GM23338 (cell line): ENCODE data around the gene PNPLA7. TPM values are rescaled to one million over a fixed set of nuclear protein-coding genes. Genes with fewer than 3 reads are reported as not detected.

ENCODE experiments used
- ATAC-seq: fragments of 200-7000 bp; cut with Tn5 transposase; 3 replicates; pipeline ENCODE4 v1.9.1; 2020
- DNase-seq: peaks from one replicate; pipeline ENCODE4 v3.0.0-alpha.2; 2015; ENCODE audit warnings: low spot score
- H2AFZ ChIP-seq: fragments of 200-600 bp; sonication (generic); 2 replicates; pipeline ENCODE4 v1.8.0; 2016; ENCODE audit warnings: antibody characterized with exemption, mild to moderate bottlenecking, moderate library complexity
- H3F3A ChIP-seq: fragments of 200-600 bp; sonication (generic); replicated peaks from 2 replicates; pipeline ENCODE4 v1.8.0; 2017; ENCODE audit warnings: antibody characterized with exemption, mixed run types, low read depth
- H3K27ac ChIP-seq: fragments of 200-600 bp; sonication (generic); 2 replicates; pipeline ENCODE4 v1.6.1; 2016; ENCODE audit warnings: low read depth
- H3K27me3 ChIP-seq: fragments of 200-600 bp; sonication (generic); 2 replicates; pipeline ENCODE4 v1.8.0; 2016; ENCODE audit warnings: mild to moderate bottlenecking, mixed run types, moderate library complexity; ENCODE audit not compliant: insufficient read depth
- H3K36me3 ChIP-seq: fragments of 200-600 bp; sonication (generic); 2 replicates; pipeline ENCODE4 v1.8.0; 2016; ENCODE audit warnings: mild to moderate bottlenecking; ENCODE audit not compliant: insufficient read depth
- H3K4me1 ChIP-seq: fragments of 200-600 bp; sonication (generic); 2 replicates; pipeline ENCODE4 v1.8.0; 2016; ENCODE audit warnings: mild to moderate bottlenecking, moderate library complexity; ENCODE audit not compliant: insufficient read depth
- H3K4me2 ChIP-seq: fragments of 200-600 bp; sonication (generic); 2 replicates; pipeline ENCODE4 v1.7.1; 2017; ENCODE audit warnings: mixed run types
- H3K4me3 ChIP-seq: fragments of 200-600 bp; sonication (generic); 2 replicates; pipeline ENCODE4 v1.6.1; 2016; ENCODE audit warnings: mixed run types
- H3K79me2 ChIP-seq: fragments of 200-600 bp; sonication (generic); replicated peaks from 2 replicates; pipeline ENCODE4 v1.8.0; 2017; ENCODE audit warnings: mild to moderate bottlenecking; ENCODE audit not compliant: insufficient read depth
- H3K9me2 ChIP-seq: fragments of 200-600 bp; sonication (generic); 2 replicates; pipeline ENCODE4 v1.8.0; 2017; ENCODE audit not compliant: insufficient read depth
- H4K20me1 ChIP-seq: fragments of 200-600 bp; sonication (generic); replicated peaks from 2 replicates; pipeline ENCODE4 v1.8.0; 2017; ENCODE audit warnings: mild to moderate bottlenecking; ENCODE audit not compliant: insufficient read depth
- H3K27ac Mint-ChIP-seq: 2 replicates; pipeline ENCODE4 v1.8.0; 2020; ENCODE audit warnings: inconsistent platforms, mild to moderate bottlenecking, moderate library complexity, mixed read lengths
- H3K27me3 Mint-ChIP-seq: 3 replicates; pipeline ENCODE4 v1.8.0; 2022; ENCODE audit warnings: low read depth, mild to moderate bottlenecking, moderate library complexity, mixed read lengths, inconsistent platforms; ENCODE audit not compliant: insufficient read depth, poor library complexity
- H3K36me3 Mint-ChIP-seq: 3 replicates; pipeline ENCODE4 v1.8.0; 2021; ENCODE audit warnings: low read depth, mild to moderate bottlenecking, inconsistent platforms, moderate library complexity, mixed read lengths
- H3K4me1 Mint-ChIP-seq: 3 replicates; pipeline ENCODE4 v1.8.0; 2020; ENCODE audit warnings: mild to moderate bottlenecking, inconsistent platforms, mixed read lengths
- H3K4me3 Mint-ChIP-seq: 3 replicates; pipeline ENCODE4 v1.8.0; 2021; ENCODE audit warnings: moderate library complexity, mild to moderate bottlenecking, inconsistent platforms, mixed read lengths
- H3K9me3 Mint-ChIP-seq: 3 replicates; pipeline ENCODE4 v1.8.0; 2020; ENCODE audit warnings: moderate library complexity, mild to moderate bottlenecking, inconsistent platforms, mixed read lengths
- CREB1 ChIP-seq: fragments of 250-450 bp; sonication (Bioruptor Pico); IDR thresholded peaks from 2 replicates; pipeline ENCODE4 v1.5.0; 2020; ENCODE audit warnings: low read depth, mild to moderate bottlenecking, moderate library complexity
- EZH2 ChIP-seq: fragments of 200-600 bp; sonication (generic); IDR thresholded peaks from one replicate; pipeline ENCODE4 v1.8.0; 2017; ENCODE audit warnings: antibody characterized with exemption, mild to moderate bottlenecking, low read depth; ENCODE audit not compliant: unreplicated experiment
- JUNB ChIP-seq: IDR thresholded peaks from one replicate; pipeline ENCODE4 v1.6.1; 2016; ENCODE audit warnings: antibody characterized with exemption; ENCODE audit not compliant: unreplicated experiment
- NANOG ChIP-seq: IDR thresholded peaks from 2 replicates; pipeline ENCODE4 v1.6.1; 2016; ENCODE audit warnings: antibody characterized with exemption, borderline replicate concordance
- POLR2AphosphoS5 ChIP-seq: IDR thresholded peaks from 2 replicates; pipeline ENCODE4 v1.6.1; 2016; ENCODE audit warnings: antibody characterized with exemption, low read depth
- STAT1 ChIP-seq: IDR thresholded peaks from one replicate; pipeline ENCODE4 v1.6.1; 2016; ENCODE audit warnings: antibody characterized with exemption; ENCODE audit not compliant: unreplicated experiment
- ZNF114 ChIP-seq: fragments of 250-450 bp; sonication (Bioruptor Pico); IDR thresholded peaks from 2 replicates; pipeline ENCODE4 v1.5.0; 2020; ENCODE audit warnings: mild to moderate bottlenecking, moderate library complexity
- polyA plus RNA-seq: library from polyadenylated mRNA; unstranded; fragments of >200 nt; fragmentation: Nextera tagmentation; extraction: Ambion mirVana; gene quantifications from 2 replicates; pipeline ENCODE4 v1.2.1, GENCODE V29; 2016
- total RNA-seq: library from RNA; depleted of rRNA; stranded (reverse); fragments of >200 nt; shearing (Covaris generic); gene quantifications from 2 replicates; pipeline ENCODE4 v1.2.3, GENCODE V29; 2014
- TF ChIP-seq, protein P1 (sequence below): fragments of 250-450 bp; sonication (Bioruptor Pico); IDR thresholded peaks from 2 replicates; pipeline ENCODE4 v1.5.0; 2020; ENCODE audit warnings: mild to moderate bottlenecking, moderate library complexity
- TF ChIP-seq, protein P2 (sequence below), 2 experiments: fragments of 200-600 bp in 1 of 2; sonication (generic) in 1 of 2; conservative IDR thresholded peaks; 2 replicates each; pipeline versions ENCODE4 v1.5.1 to v1.6.1; 2016 to 2017; ENCODE audit warnings: antibody characterized with exemption in 2 of 2, low read depth in 2 of 2, mild to moderate bottlenecking in 2 of 2, moderate library complexity in 1 of 2

The PNPLA7 gene
- total and polyA plus RNA-seq, 2 experiments from 2014 or later = 0.45 to 0.80 TPM

DNA sequence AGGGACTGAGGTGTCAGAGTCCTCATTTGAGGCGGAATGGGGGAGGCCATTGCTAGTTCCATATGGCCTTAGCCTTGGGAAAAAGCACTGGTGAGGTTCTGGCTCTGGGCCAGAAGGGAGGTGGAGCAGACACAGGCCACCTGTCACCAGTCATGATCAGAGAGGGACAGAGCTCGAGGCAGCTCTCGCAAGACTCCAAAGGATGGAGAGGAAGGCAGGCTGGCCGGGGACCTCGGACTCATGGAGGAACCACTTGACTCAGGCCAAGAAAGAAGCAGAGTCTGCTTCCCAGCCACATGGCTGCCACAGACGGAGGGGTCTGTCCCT lies 61.9 kb downstream of the PNPLA7 start (continued):
- TF ChIP-seq, protein P1, sequence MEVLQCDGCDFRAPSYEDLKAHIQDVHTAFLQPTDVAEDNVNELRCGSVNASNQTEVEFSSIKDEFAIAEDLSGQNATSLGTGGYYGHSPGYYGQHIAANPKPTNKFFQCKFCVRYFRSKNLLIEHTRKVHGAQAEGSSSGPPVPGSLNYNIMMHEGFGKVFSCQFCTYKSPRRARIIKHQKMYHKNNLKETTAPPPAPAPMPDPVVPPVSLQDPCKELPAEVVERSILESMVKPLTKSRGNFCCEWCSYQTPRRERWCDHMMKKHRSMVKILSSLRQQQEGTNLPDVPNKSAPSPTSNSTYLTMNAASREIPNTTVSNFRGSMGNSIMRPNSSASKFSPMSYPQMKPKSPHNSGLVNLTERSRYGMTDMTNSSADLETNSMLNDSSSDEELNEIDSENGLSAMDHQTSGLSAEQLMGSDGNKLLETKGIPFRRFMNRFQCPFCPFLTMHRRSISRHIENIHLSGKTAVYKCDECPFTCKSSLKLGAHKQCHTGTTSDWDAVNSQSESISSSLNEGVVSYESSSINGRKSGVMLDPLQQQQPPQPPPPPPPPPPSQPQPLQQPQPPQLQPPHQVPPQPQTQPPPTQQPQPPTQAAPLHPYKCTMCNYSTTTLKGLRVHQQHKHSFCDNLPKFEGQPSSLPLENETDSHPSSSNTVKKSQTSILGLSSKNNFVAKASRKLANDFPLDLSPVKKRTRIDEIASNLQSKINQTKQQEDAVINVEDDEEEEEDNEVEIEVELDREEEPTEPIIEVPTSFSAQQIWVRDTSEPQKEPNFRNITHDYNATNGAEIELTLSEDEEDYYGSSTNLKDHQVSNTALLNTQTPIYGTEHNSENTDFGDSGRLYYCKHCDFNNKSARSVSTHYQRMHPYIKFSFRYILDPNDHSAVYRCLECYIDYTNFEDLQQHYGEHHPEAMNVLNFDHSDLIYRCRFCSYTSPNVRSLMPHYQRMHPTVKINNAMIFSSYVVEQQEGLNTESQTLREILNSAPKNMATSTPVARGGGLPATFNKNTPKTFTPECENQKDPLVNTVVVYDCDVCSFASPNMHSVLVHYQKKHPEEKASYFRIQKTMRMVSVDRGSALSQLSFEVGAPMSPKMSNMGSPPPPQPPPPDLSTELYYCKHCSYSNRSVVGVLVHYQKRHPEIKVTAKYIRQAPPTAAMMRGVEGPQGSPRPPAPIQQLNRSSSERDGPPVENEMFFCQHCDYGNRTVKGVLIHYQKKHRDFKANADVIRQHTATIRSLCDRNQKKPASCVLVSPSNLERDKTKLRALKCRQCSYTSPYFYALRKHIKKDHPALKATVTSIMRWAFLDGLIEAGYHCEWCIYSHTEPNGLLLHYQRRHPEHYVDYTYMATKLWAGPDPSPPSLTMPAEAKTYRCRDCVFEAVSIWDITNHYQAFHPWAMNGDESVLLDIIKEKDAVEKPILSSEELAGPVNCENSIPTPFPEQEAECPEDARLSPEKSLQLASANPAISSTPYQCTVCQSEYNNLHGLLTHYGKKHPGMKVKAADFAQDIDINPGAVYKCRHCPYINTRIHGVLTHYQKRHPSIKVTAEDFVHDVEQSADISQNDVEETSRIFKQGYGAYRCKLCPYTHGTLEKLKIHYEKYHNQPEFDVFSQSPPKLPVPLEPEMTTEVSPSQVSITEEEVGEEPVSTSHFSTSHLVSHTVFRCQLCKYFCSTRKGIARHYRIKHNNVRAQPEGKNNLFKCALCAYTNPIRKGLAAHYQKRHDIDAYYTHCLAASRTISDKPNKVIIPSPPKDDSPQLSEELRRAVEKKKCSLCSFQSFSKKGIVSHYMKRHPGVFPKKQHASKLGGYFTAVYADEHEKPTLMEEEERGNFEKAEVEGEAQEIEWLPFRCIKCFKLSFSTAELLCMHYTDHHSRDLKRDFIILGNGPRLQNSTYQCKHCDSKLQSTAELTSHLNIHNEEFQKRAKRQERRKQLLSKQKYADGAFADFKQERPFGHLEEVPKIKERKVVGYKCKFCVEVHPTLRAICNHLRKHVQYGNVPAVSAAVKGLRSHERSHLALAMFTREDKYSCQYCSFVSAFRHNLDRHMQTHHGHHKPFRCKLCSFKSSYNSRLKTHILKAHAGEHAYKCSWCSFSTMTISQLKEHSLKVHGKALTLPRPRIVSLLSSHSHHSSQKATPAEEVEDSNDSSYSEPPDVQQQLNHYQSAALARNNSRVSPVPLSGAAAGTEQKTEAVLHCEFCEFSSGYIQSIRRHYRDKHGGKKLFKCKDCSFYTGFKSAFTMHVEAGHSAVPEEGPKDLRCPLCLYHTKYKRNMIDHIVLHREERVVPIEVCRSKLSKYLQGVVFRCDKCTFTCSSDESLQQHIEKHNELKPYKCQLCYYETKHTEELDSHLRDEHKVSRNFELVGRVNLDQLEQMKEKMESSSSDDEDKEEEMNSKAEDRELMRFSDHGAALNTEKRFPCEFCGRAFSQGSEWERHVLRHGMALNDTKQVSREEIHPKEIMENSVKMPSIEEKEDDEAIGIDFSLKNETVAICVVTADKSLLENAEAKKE (CRISPR knock-in tag) = no peak
- TF ChIP-seq STAT1 = no peak
- no peak for TF ChIP-seq POLR2AphosphoS5
- TF ChIP-seq EZH2 = no peak

GRCh38 chr9:137487454-137488326 lies 62.5 kb downstream of the PNPLA7 start:
- Histone ChIP-seq H3K27ac (no peak overlapping the region), H3K9me2 (no peaks in the 10 kb centered on the region), H2AFZ (no peak overlapping the region), H3K4me2 (no peak overlapping the region), H3K79me2 (no peaks in the 10 kb centered on the region), H3K27me3 (no peaks in the 10 kb centered on the region), H3K4me3 (no peak overlapping the region), H4K20me1 (no peaks in the 10 kb centered on the region), H3F3A (no peaks in the 10 kb centered on the region), H3K4me1 (no peaks in the 10 kb centered on the region), H3K36me3 (no peaks in the 10 kb centered on the region)
- no peaks in the 10 kb centered on the region for H3K36me3 Mint-ChIP-seq
- H3K4me1 Mint-ChIP-seq = no peaks in the 10 kb centered on the region; the same call in 2 of the 3 replicates
- no peak for ATAC-seq
- H3K4me3 Mint-ChIP-seq = no peak overlapping the region
- H3K9me3 Mint-ChIP-seq = peaks cover 5% of the 10 kb centered on the region; the same call in 2 of the 3 replicates
- no peak for DNase-seq
- peaks cover 6% of the 10 kb centered on the region for H3K27me3 Mint-ChIP-seq
- H3K27ac Mint-ChIP-seq = no peak overlapping the region
- no peak for TF ChIP-seq ZNF114 (CRISPR knock-in tag)
- no peak for TF ChIP-seq CREB1
- TF ChIP-seq NANOG = no peak
- TF ChIP-seq, protein P2, sequence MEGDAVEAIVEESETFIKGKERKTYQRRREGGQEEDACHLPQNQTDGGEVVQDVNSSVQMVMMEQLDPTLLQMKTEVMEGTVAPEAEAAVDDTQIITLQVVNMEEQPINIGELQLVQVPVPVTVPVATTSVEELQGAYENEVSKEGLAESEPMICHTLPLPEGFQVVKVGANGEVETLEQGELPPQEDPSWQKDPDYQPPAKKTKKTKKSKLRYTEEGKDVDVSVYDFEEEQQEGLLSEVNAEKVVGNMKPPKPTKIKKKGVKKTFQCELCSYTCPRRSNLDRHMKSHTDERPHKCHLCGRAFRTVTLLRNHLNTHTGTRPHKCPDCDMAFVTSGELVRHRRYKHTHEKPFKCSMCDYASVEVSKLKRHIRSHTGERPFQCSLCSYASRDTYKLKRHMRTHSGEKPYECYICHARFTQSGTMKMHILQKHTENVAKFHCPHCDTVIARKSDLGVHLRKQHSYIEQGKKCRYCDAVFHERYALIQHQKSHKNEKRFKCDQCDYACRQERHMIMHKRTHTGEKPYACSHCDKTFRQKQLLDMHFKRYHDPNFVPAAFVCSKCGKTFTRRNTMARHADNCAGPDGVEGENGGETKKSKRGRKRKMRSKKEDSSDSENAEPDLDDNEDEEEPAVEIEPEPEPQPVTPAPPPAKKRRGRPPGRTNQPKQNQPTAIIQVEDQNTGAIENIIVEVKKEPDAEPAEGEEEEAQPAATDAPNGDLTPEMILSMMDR (conservative IDR thresholded peaks at IDR 0.05; ENCODE audit: low read depth in 2 of 2) = no peak
- TF ChIP-seq STAT1 = no peak
- TF ChIP-seq JUNB = no peak
- TF ChIP-seq POLR2AphosphoS5 = no peak
- TF ChIP-seq EZH2 = no peak
